Nucleus accumbens (tissue), 56 donors: ENCODE data around the gene JDP2.
A peak's percentile ranks its signal among the peaks of the same experiment; 100 is the strongest.

Source experiments
- DNase-seq, 56 donors: peaks; one replicate each; lab custom pipeline; 2025; lab: John Stamatoyannopoulos, UW

JDP2 gene

GRCh38 chr14:75406856-75407255 is 21.0 kb upstream of the JDP2 start:
- no peak for DNase-seq

- DNase-seq = peak in 1 of 56 donors; percentile 27
Measured at GRCh38 chr14:75409316-75410205, 18.3 kb upstream of the JDP2 start.

GRCh38 chr14:75411214-75411540 is 16.6 kb upstream of the JDP2 start:
- DNase-seq = no peak

GRCh38 chr14:75413013-75413412 is 14.8 kb upstream of the JDP2 start:
- DNase-seq = no peak

- no peak for DNase-seq
Measured at GRCh38 chr14:75417674-75418073, 10.1 kb upstream of the JDP2 start.

- DNase-seq = peak in 5 of 56 donors; percentile 8 to 26 (median 15)
Measured at GRCh38 chr14:75418850-75419768, 8.7 kb upstream of the JDP2 start.

GRCh38 chr14:75422169-75422568 is 5.7 kb upstream of the JDP2 start:
- peak in 6 of 56 donors; percentile 14 to 59 (median 32) for DNase-seq

- DNase-seq = no peak
Measured at GRCh38 chr14:75424496-75424895, 3.3 kb upstream of the JDP2 start.

GRCh38 chr14:75425446-75425845 is 2.4 kb upstream of the JDP2 start:
- no peak for DNase-seq

GRCh38 chr14:75426332-75427125 is 1.3 kb upstream of the JDP2 start:
- DNase-seq = no peak

GRCh38 chr14:75427126-75427481 is 718 bp upstream of the JDP2 start:
- peak in 2 of 56 donors; percentile 33 to 45 for DNase-seq

GRCh38 chr14:75428230-75429104 is 645 bp downstream of the JDP2 start:
- peak in 21 of 56 donors; percentile 13 to 58 (median 34) for DNase-seq

GRCh38 chr14:75429562-75429961 is 1.7 kb downstream of the JDP2 start:
- peak in 2 of 56 donors; percentile 19 to 25 for DNase-seq

GRCh38 chr14:75430116-75430515 is 2.3 kb downstream of the JDP2 start:
- DNase-seq = peak in 10 of 56 donors; percentile 17 to 37 (median 26)

- DNase-seq = peak in 3 of 56 donors; percentile 18 to 32 (median 24)
Measured at GRCh38 chr14:75430526-75430925, 2.7 kb downstream of the JDP2 start.

- DNase-seq = no peak
Measured at GRCh38 chr14:75430976-75431375, 3.2 kb downstream of the JDP2 start.

GRCh38 chr14:75431827-75432226 is 4.0 kb downstream of the JDP2 start:
- no peak for DNase-seq

- DNase-seq = no peak
Measured at GRCh38 chr14:75432411-75432810, 4.6 kb downstream of the JDP2 start.

GRCh38 chr14:75433631-75434071 is 5.8 kb downstream of the JDP2 start:
- DNase-seq = no peak
